GM12892 (cell line): ENCODE data around the gene CCDC106.

Experiments used
- DNase-seq: peaks from one replicate; pipeline ENCODE4 v3.0.0; 2011; ENCODE audit not compliant: insufficient read length
- FAIRE-seq: peaks from 2 replicates; lab custom pipeline; 2011; peaks lifted over from hg19 to GRCh38; lab: Jason Lieb, UNC
- POLR2A ChIP-seq: IDR thresholded peaks from 2 replicates; pipeline ENCODE4 v1.6.1; 2011; ENCODE audit warnings: low read depth, low read length, control low read depth
- POLR2AphosphoS5 ChIP-seq: IDR thresholded peaks from 2 replicates; pipeline ENCODE4 v1.6.1; 2011; ENCODE audit warnings: low read depth, low read length, control low read depth
- TAF1 ChIP-seq: IDR thresholded peaks from 2 replicates; pipeline ENCODE4 v1.6.1; 2011; ENCODE audit warnings: low read depth, mild to moderate bottlenecking, control low read depth, low read length, borderline replicate concordance

The CCDC106 gene

DNA sequence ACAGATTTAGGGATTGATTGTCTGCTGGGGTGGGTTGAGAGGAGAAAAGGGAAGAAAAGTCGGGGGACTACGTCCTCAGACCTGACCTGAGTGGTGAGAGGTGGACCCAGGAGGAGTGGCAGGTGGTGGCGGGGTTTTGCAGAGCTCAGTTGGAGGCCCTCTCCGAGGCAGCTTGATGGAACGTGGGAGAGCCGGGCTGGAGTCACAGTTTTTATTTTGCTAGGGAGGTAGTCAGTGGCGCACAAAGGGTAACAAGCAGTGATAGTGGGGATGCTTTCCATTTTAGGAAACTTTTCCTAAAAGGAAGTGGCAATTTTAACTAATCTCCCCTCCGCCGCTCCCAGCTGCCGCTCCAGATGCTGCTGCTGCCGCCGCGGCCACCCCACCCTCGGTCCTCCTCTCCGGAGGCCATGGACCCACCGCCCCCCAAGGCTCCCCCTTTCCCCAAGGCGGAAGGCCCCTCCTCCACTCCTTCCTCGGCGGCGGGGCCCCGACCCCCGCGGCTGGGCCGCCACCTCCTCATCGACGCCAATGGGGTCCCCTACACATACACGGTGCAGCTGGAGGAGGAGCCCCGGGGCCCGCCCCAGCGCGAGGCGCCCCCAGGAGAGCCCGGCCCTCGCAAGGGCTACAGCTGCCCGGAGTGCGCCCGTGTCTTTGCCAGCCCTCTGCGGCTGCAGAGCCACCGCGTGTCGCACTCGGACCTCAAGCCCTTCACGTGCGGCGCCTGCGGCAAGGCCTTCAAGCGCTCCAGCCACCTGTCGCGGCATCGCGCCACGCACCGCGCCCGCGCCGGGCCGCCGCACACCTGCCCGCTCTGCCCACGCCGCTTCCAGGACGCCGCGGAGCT is 5.6 kb upstream of the CCDC106 start:
- DNase-seq (no peak), FAIRE-seq (no peak)
- TF ChIP-seq TAF1 (no peak), POLR2A (0 out of 2 replicates have a peak, but pooled peaks have one; percentile 29)

DNA sequence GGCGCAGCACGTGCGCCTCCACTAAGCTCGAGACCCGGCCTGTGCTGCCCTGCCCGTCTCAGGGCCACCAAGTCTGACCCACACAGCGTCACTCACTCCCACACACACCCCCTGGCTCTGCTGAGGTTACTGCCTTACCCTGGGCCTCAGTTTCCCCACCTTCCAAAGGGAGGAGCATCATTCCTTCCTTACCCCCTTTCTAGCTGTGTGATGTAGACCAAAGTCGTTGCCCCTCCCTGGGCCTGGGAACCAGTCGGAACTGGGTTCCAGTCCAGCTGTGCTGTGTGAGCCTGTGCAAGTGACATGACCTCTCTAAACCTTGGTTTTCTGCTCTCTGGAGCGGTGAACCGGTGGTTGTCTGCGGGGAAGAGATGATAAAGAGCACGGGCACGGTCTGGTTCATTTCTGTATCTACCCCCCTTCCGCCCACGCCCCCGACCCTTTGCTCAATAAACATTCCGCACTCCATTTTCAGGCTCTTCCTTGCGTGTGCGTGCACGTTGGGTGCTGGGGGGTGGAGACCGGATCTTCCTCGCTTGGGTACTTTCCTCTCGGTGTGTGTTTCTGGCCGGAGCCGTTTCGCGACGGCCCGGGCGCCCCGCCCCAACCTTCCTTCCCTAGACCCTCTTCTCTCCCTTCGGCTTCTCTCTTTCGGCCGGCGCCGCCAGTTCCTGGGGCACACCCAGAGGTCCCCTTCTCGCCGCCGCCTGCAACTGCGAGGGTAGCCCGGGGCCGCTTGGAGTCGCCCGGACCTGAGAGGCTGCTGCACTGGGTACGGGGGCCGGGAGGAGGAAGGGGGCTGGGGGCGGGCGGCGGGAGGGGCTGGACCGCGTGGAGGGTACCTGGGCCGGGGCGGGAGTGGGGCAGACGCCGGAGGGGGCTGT is 4.8 kb upstream of the CCDC106 start, which contains the start of gene ZNF581:
ZNF581 (plus strand) TSS at position 647 of the 884 bp plus-strand sequence. CDS start 923 bp downstream, outside the sequence.
- peak; percentile 62; the same call in 1 of the 2 replicates for TF ChIP-seq TAF1
- TF ChIP-seq POLR2AphosphoS5: peak; percentile 4
- TF ChIP-seq POLR2A: peak; percentile 53; the same call in 1 of the 2 replicates
- FAIRE-seq (peak; percentile 88), DNase-seq (peak; percentile 84)

DNA sequence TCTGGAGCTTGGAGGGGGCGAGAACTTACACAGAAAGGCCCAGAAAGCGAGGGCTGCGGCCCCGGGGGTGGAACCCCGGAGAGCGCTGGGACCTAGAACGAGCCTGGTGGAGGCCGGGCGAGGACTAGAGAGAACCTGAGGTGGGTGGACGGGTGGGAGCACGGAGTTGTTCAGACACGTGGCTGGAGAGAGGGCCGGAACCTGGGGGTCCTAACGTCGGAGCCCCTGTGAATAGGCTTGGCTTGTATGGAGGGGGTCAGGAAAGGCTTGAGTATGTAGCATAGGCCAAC is 4.2 kb upstream of the CCDC106 start:
- no peak for FAIRE-seq
- TF ChIP-seq POLR2A (no peak), POLR2AphosphoS5 (no peak), TAF1 (no peak)
- no peak for DNase-seq

DNA sequence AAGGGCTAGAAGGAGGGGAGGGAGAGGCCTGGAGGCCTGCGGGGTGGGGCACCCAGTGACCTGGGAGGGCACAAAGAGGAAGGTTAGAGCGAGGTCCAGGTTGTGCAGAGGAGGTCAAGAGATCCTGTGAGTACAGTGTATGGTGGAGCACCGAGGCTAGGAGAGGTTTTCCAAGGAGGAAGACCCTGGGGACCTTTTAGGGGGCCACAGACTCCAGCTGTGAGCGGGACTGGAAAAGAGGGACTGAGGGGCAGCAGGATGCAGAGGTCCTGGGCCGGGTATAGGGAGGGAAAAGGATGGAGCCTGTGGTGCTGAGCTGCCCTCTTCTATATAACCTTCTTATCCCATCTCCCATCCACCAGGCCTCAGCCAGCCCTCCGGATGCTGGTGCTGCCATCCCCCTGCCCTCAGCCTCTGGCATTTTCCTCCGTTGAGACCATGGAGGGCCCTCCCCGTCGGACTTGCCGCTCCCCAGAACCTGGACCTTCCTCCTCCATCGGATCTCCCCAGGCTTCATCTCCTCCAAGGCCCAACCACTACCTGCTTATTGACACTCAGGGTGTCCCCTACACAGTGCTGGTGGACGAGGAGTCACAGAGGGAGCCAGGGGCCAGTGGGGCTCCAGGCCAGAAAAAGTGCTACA is 3.7 kb upstream of the CCDC106 start:
- DNase-seq: no peak
- TF ChIP-seq POLR2A: no peak
- no peak for TF ChIP-seq POLR2AphosphoS5
- no peak for TF ChIP-seq TAF1
- no peak for FAIRE-seq

DNA sequence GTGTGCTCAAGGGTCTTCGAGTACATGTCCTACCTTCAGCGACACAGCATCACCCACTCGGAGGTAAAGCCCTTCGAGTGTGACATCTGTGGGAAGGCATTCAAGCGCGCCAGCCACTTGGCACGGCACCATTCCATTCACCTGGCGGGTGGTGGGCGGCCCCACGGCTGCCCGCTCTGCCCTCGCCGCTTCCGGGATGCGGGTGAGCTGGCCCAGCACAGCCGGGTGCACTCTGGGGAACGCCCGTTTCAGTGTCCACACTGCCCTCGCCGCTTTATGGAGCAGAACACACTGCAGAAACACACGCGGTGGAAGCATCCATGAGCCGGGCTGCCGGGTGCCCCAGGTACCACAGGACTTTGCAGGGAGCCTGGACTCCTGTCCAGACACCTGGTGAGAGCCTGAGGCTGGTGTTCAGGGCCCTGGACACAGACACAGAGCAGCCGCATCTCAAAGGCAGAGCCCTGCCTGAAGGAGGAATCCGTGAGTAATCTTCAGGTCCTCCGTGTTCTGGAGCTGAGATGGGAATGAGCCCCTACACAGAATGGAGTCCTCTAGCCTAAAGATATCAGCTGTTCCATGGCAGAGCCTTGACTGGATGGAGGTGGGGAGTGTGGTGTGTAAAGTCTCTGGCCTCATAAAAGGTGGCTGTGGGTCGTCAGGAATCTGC is 3.0 kb upstream of the CCDC106 start:
- TF ChIP-seq POLR2AphosphoS5: no peak
- no peak for TF ChIP-seq TAF1
- TF ChIP-seq POLR2A: no peak
- DNase-seq: no peak
- no peak for FAIRE-seq

DNA sequence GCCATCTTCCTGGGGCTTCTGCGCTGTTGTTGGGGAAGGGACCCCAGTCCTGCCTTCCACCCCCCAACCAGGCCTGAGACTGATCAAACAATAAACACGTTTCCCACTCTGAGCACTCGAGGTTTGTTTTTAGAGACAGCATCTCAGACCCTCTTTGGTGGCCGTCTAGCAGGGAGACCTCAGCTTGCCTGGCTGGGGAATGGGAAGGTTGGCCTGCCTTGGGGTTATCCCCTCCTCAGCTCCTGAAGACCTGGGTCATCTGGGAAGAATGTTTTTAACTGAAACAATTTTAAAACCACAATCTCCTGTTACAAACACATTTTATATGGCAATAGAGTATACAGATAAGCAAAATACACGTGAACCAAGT is 2.5 kb upstream of the CCDC106 start:
- TF ChIP-seq POLR2A (no peak), POLR2AphosphoS5 (no peak), TAF1 (no peak)
- FAIRE-seq (no peak), DNase-seq (no peak)

DNA sequence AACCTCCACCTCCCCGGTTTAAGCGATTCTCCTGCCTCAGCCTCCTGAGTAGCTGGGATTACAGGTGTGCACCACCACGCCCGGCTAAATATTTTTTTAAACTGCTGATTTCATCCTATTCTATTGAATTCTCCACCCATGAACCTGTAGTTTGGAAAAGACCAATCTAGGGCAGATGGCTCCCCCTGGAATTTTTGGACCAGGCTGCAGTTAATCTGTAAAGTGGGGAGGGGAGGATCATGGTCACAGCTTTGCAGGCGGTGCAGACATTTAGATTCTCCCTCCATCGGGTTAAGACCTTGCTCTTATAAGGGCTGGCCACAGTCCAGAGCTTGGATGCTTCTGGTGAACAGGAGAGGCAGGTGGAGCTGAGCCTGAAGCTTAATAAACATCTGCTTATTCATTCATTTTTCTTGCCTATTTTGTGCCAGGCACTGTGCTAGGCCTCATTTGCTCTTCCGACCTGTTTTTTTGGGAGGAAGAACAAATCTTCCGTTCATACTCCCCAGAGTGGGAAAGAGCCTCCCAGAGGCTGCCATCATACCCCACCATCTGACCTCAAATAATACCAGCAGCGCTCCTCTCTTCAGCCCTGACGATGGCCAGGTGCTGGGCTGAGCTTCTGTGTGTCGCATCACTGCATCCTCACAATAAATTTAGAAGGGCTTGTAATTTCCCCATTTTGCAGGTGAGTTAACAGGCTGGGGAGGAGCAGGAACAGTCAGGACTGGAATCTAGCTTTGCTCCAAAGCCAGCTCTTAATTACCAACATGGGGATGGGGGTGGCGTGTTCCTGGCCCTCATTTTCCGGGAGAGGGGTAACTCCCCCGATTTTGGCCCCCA is 902 bp upstream of the CCDC106 start:
- FAIRE-seq: peak; percentile 27
- TF ChIP-seq TAF1 (no peak), POLR2A (no peak), POLR2AphosphoS5 (no peak)
- no peak for DNase-seq

DNA sequence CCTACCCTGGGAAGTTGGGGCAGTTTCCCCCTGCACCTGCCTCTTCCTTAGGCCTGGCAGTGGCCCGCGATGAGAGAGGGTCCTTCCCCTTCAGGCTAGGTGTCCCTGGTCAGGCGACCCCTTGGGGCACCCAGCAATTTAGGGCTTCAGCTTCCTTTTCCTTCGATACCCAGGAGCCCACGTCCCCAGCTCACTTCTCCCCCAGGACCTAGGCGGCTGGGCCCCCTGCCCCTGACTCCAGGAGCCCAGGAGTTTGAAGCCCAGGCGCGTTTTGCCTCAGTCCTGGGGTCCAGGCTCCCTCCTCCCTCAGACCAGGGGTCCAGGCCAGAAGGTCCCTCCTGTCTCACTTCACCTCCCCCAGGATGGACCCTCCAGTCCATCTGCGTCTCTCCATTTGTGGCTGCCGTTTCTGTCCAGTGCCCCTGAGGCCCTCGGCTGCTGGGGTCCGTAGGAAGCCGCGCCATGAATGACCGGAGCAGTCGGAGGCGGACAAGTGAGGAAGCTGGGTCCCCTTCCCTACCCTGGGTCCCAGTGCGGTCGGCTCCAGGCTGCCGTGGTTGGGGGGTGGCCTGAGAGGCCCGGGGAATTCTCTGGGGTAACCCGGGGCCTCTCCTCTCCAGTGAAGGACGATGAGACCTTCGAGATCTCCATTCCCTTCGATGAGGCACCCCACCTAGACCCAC is 714 bp downstream of the CCDC106 start:
- no peak for TF ChIP-seq TAF1
- peak; percentile 20; the same call in 1 of the 2 replicates for TF ChIP-seq POLR2A
- no peak for TF ChIP-seq POLR2AphosphoS5
- no peak for FAIRE-seq

DNA sequence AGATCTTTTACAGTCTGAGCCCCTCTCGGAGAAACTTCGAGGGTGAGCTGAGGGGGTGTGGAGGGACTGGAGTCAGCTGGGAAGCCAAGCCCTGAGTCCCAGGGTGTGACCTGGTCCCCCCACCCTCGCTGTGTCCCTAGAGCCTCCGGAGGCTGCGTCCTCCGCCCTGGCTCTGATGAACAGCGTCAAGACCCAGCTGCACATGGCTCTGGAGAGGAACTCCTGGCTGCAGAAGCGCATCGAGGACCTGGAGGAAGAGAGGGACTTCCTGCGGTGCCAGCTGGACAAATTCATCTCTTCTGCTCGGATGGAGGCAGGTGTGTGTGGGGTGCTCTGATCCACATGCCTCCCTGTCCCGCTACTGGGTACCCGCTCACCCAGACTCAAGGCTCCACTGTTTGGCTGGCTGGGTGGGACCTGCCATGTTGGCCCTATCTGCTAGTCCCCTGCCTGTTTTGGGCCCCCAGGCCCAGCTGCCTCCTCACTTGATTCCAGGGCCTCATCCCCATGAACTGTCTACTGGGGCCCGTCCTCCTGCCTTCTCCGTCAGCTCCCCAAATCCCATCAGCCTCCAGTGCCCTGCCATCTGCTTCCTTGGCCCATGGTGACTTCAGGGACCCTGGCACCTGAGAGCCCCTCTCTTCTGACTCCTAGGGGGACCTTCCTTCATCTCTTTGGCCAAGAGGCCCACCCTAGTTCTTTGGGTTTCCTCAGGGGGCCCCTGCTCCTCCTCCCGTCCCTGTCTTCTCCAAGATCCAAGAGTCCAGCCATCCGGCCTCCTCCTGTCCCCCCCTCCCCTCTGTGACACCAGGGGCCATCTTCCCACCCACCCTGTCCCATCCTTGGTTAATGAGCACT is 1.5 kb downstream of the CCDC106 start:
- no peak for DNase-seq
- no peak for TF ChIP-seq POLR2AphosphoS5
- no peak for TF ChIP-seq TAF1
- TF ChIP-seq POLR2A: no peak
- peak; percentile 17 for FAIRE-seq

More for the DNA sequence above, 714 bp downstream of the CCDC106 start:
- DNase-seq: no peak
